Large intestine (tissue), 12 donors: ENCODE results near the gene LRRFIP1. TPM values are rescaled to one million over a fixed set of nuclear protein-coding genes. Genes with fewer than 3 reads are reported as not detected.

Experiments
- DNase-seq, 2 donors: peaks; one replicate each; pipeline versions ENCODE4 v3.0.0 to v3.0.0-alpha.2; 2013
- H3K27ac ChIP-seq: one replicate; pipeline ENCODE4 v1.5.1; 2013; ENCODE audit warnings: low read length
- H3K27me3 ChIP-seq: 2 replicates; pipeline ENCODE4 v1.6.1; 2013; ENCODE audit warnings: low read length; ENCODE audit not compliant: control insufficient read depth, insufficient read depth
- H3K36me3 ChIP-seq: 2 replicates; pipeline ENCODE4 v1.6.1; 2013; ENCODE audit warnings: low read length; ENCODE audit not compliant: control insufficient read depth, insufficient read depth
- H3K4me1 ChIP-seq: one replicate; pipeline ENCODE4 v1.6.1; 2013; ENCODE audit warnings: low read length; ENCODE audit not compliant: control insufficient read depth, insufficient read depth
- H3K4me3 ChIP-seq: one replicate; pipeline ENCODE4 v1.5.1; 2013; ENCODE audit warnings: low read length
- H3K9me3 ChIP-seq: one replicate; pipeline ENCODE4 v1.6.1; 2013; ENCODE audit warnings: mild to moderate bottlenecking, low read depth, low read length, moderate library complexity; ENCODE audit not compliant: control insufficient read depth
- WGBS: methylation state at CpG from one replicate; pipeline ENCODE4 v1.1.5; 2013; ENCODE audit warnings: low lambda C conversion rate; ENCODE audit not compliant: insufficient coverage; 5-methylcytosine and 5-hydroxymethylcytosine counted together
- long read RNA-seq, 11 donors: transcript quantifications; one replicate each; lab custom pipeline, GENCODE V29; 2026
- polyA plus RNA-seq: library from polyadenylated mRNA; unstranded; fragments of 120-200 nt; gene quantifications from one replicate; pipeline ENCODE4 v1.2.1, GENCODE V29; 2013

Gene LRRFIP1
- polyA plus RNA-seq = 65.4 TPM
- long read RNA-seq, donor 1, transcript LRRFIP1-202 (8 exons, 3,709 nt) = major isoform, 6 of 19 reads
- long read RNA-seq, donor 1, partial matches to known transcripts = 13 of 19 reads
- long read RNA-seq, donor 1, other reads (novel, unspliced or antisense) = 0 of 19 reads
- long read RNA-seq, donor 2, transcript LRRFIP1-202 (8 exons, 3,709 nt) = major isoform, 16 of 18 reads
- long read RNA-seq, donor 2, partial matches to known transcripts = 0 of 18 reads
- long read RNA-seq, donor 2, other reads (novel, unspliced or antisense) = 0 of 18 reads
- long read RNA-seq, donor 3 = 0 reads
- long read RNA-seq, donor 4 = 0 reads
- long read RNA-seq, donor 5, partial matches to known transcripts = 0 of 3 reads
- long read RNA-seq, donor 5, other reads (novel, unspliced or antisense) = 0 of 3 reads
- long read RNA-seq, donor 6, transcript LRRFIP1-202 (8 exons, 3,709 nt) = major isoform, 9 of 29 reads
- long read RNA-seq, donor 6, partial matches to known transcripts = 20 of 29 reads
- long read RNA-seq, donor 6, other reads (novel, unspliced or antisense) = 0 of 29 reads
- long read RNA-seq, donor 7, transcript LRRFIP1-202 (8 exons, 3,709 nt) = major isoform, 5 of 6 reads
- long read RNA-seq, donor 7, partial matches to known transcripts = 0 of 6 reads
- long read RNA-seq, donor 7, other reads (novel, unspliced or antisense) = 0 of 6 reads
- long read RNA-seq, donor 8, transcript LRRFIP1-202 (8 exons, 3,709 nt) = major isoform, 13 of 15 reads
- long read RNA-seq, donor 8, partial matches to known transcripts = 0 of 15 reads
- long read RNA-seq, donor 8, other reads (novel, unspliced or antisense) = 0 of 15 reads
- long read RNA-seq, donor 9, full-length matches to known transcripts = 3 of 19 reads
- long read RNA-seq, donor 9, partial matches to known transcripts = 16 of 19 reads
- long read RNA-seq, donor 9, other reads (novel, unspliced or antisense) = 0 of 19 reads
- long read RNA-seq, donor 10, full-length matches to known transcripts = 13 of 13 reads
- long read RNA-seq, donor 10, partial matches to known transcripts = 0 of 13 reads
- long read RNA-seq, donor 10, other reads (novel, unspliced or antisense) = 0 of 13 reads
- long read RNA-seq, donor 11, transcript LRRFIP1-202 (8 exons, 3,709 nt) = major isoform, 5 of 6 reads
- long read RNA-seq, donor 11, partial matches to known transcripts = 0 of 6 reads
- long read RNA-seq, donor 11, other reads (novel, unspliced or antisense) = 0 of 6 reads

GRCh38 chr2:237627441-237628246 lies at the start of gene LRRFIP1:
Gene LRRFIP1, plus strand, starts transcription at chr2:237627587. Its CDS starts 58 bp downstream, at chr2:237627645.
- no peak within 1 kb of the TSS for H3K27ac ChIP-seq
- peak; percentile 20 to 56 for DNase-seq
- H3K27me3 ChIP-seq = peaks cover 32% of the 10 kb centered on the region
- H3K9me3 ChIP-seq = no peaks in the 10 kb centered on the region
- H3K4me1 ChIP-seq = no peaks in the 10 kb centered on the region
- peaks cover 11% of the 10 kb centered on the region for H3K36me3 ChIP-seq
- peak within 1 kb of the TSS; percentile 51 for H3K4me3 ChIP-seq
- WGBS = no CpG with 5 or more reads among the region's 114 CpGs

GRCh38 chr2:237577956-237578870 lies 49.2 kb upstream of the LRRFIP1 start:
- WGBS = 80% methylated on average over 2 of the region's 26 CpGs
- H3K36me3 ChIP-seq = peaks cover 43% of the 10 kb centered on the region
- no peak overlapping the region for H3K4me3 ChIP-seq

GRCh38 chr2:237581326-237581725 lies 46.1 kb upstream of the LRRFIP1 start:
- H3K4me3 ChIP-seq = no peak overlapping the region
- WGBS = 100% methylated on average over 2 of the region's 6 CpGs

More at GRCh38 chr2:237577956-237578870, 49.2 kb upstream of the LRRFIP1 start:
- Histone ChIP-seq H3K4me1 (peaks cover 8% of the 10 kb centered on the region), H3K9me3 (no peaks in the 10 kb centered on the region), H3K27me3 (no peaks in the 10 kb centered on the region), H3K27ac (no peak overlapping the region)
- DNase-seq = no peak

GRCh38 chr2:237581751-237582746 lies 45.3 kb upstream of the LRRFIP1 start:
- Histone ChIP-seq H3K36me3 (peaks cover 48% of the 10 kb centered on the region), H3K27me3 (no peaks in the 10 kb centered on the region), H3K4me3 (no peak overlapping the region), H3K4me1 (peaks cover 8% of the 10 kb centered on the region), H3K9me3 (no peaks in the 10 kb centered on the region), H3K27ac (peak overlapping the region; percentile 40)
- WGBS = no CpG with 5 or more reads among the region's 25 CpGs
- DNase-seq = peak; percentile 34 to 44

More at GRCh38 chr2:237581326-237581725, 46.1 kb upstream of the LRRFIP1 start:
- no peaks in the 10 kb centered on the region for H3K9me3 ChIP-seq
- peaks cover 8% of the 10 kb centered on the region for H3K4me1 ChIP-seq
- peaks cover 55% of the 10 kb centered on the region for H3K36me3 ChIP-seq
- no peaks in the 10 kb centered on the region for H3K27me3 ChIP-seq
- DNase-seq = no peak
- no peak overlapping the region for H3K27ac ChIP-seq

GRCh38 chr2:237583385-237584295 lies 43.7 kb upstream of the LRRFIP1 start:
- H3K27me3 ChIP-seq = no peaks in the 10 kb centered on the region
- no CpG with 5 or more reads among the region's 19 CpGs for WGBS
- no peak overlapping the region for H3K27ac ChIP-seq
- no peak for DNase-seq
- H3K4me1 ChIP-seq = peaks cover 8% of the 10 kb centered on the region
- peaks cover 41% of the 10 kb centered on the region for H3K36me3 ChIP-seq
- H3K9me3 ChIP-seq = no peaks in the 10 kb centered on the region
- no peak overlapping the region for H3K4me3 ChIP-seq

GRCh38 chr2:237585590-237586221 lies 41.7 kb upstream of the LRRFIP1 start:
- H3K27ac ChIP-seq = no peak overlapping the region
- peaks cover 8% of the 10 kb centered on the region for H3K4me1 ChIP-seq
- no peak for DNase-seq
- no CpG with 5 or more reads among the region's 15 CpGs for WGBS
- H3K9me3 ChIP-seq = no peaks in the 10 kb centered on the region
- no peak overlapping the region for H3K4me3 ChIP-seq
- H3K36me3 ChIP-seq = peaks cover 36% of the 10 kb centered on the region
- no peaks in the 10 kb centered on the region for H3K27me3 ChIP-seq

GRCh38 chr2:237588044-237588696 lies 39.2 kb upstream of the LRRFIP1 start:
- H3K9me3 ChIP-seq = no peaks in the 10 kb centered on the region
- H3K27me3 ChIP-seq = no peaks in the 10 kb centered on the region
- 100% methylated on average over 1 of the region's 9 CpGs for WGBS
- peak overlapping the region; percentile 96 for H3K27ac ChIP-seq
- peaks cover 19% of the 10 kb centered on the region for H3K4me1 ChIP-seq
- H3K4me3 ChIP-seq = peak overlapping the region; percentile 59
- peaks cover 25% of the 10 kb centered on the region for H3K36me3 ChIP-seq
- peak; percentile 43 to 70 for DNase-seq
